ENCODE data around the gene WBP11.

DNA sequence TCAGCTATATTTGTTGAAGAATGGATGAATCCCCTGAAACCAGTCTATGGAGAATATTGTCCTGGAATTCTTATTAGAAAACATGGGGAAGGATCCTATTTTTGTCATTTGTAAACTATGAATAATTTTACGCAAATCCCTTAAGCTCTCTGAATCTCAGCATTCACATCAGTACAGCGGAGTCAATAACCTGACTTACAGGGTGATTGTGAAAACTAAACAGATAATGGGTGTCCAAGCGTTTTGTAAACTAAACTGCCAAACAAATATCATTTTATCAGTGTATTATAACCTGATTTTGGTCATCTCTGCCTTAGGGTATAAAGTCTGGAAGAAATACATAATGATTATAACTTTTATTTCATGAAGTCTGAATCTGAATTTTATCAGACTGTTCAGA, 30.1 kb upstream of the WBP11 start:
- TF ChIP-seq, protein P1, sequence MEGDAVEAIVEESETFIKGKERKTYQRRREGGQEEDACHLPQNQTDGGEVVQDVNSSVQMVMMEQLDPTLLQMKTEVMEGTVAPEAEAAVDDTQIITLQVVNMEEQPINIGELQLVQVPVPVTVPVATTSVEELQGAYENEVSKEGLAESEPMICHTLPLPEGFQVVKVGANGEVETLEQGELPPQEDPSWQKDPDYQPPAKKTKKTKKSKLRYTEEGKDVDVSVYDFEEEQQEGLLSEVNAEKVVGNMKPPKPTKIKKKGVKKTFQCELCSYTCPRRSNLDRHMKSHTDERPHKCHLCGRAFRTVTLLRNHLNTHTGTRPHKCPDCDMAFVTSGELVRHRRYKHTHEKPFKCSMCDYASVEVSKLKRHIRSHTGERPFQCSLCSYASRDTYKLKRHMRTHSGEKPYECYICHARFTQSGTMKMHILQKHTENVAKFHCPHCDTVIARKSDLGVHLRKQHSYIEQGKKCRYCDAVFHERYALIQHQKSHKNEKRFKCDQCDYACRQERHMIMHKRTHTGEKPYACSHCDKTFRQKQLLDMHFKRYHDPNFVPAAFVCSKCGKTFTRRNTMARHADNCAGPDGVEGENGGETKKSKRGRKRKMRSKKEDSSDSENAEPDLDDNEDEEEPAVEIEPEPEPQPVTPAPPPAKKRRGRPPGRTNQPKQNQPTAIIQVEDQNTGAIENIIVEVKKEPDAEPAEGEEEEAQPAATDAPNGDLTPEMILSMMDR (IDR thresholded peaks at IDR 0.05): no peak
- TF ChIP-seq POLR2AphosphoS5 (IDR thresholded peaks at IDR 0.05): no peak
